ENCODE data around the gene SELENOI.
"Not testable (repeated sequence)": the region's sequence is repeated elsewhere in the genome, so short reads cannot be mapped to it uniquely, and the experiment has no call there.

Gene SELENOI

GRCh38 chr2:26352892-26353291 is 6.9 kb downstream of the SELENOI start:
- intact Hi-C loops (cut with DNase I): no loop called here

GRCh38 chr2:26354469-26354868 is 8.5 kb downstream of the SELENOI start:
- DNase-seq; intact Hi-C loops (cut with DNase I): not testable (repeated sequence)

More at GRCh38 chr2:26352892-26353291, 6.9 kb downstream of the SELENOI start:
- peak in 9 of 42 donors; percentile 13 to 57 (median 46) for DNase-seq

- peak in 10 of 42 donors; percentile 11 to 63 (median 35) for DNase-seq
- intact Hi-C loops (cut with DNase I): no loop called here
Observed at GRCh38 chr2:26355038-26355995, 9.4 kb downstream of the SELENOI start.

GRCh38 chr2:26356111-26356510 is 10.2 kb downstream of the SELENOI start:
- intact Hi-C loops (cut with DNase I): no loop called here

GRCh38 chr2:26356771-26357170 is 10.8 kb downstream of the SELENOI start:
- intact Hi-C loops (cut with DNase I): no loop called here
- DNase-seq: no peak

More at GRCh38 chr2:26356111-26356510, 10.2 kb downstream of the SELENOI start:
- DNase-seq: no peak

GRCh38 chr2:26359886-26360473 is 14.0 kb downstream of the SELENOI start:
- DNase-seq: no peak
- intact Hi-C loops (cut with DNase I): no loop called here

GRCh38 chr2:26363323-26363722 is 17.4 kb downstream of the SELENOI start:
- no peak for DNase-seq
- intact Hi-C loops (cut with DNase I): no loop called here

- no peak for DNase-seq
- intact Hi-C loops (cut with DNase I): no loop called here
Observed at GRCh38 chr2:26363958-26364357, 18.0 kb downstream of the SELENOI start.

- intact Hi-C loops (cut with DNase I): no loop called here
Observed at GRCh38 chr2:26364669-26365068, 18.7 kb downstream of the SELENOI start.

GRCh38 chr2:26366957-26367356 is 21.0 kb downstream of the SELENOI start:
- intact Hi-C loops (cut with DNase I): no loop called here
- DNase-seq: no peak

More at GRCh38 chr2:26364669-26365068, 18.7 kb downstream of the SELENOI start:
- DNase-seq: no peak

GRCh38 chr2:26369664-26370063 is 23.7 kb downstream of the SELENOI start:
- DNase-seq; intact Hi-C loops (cut with DNase I): not testable (repeated sequence)

GRCh38 chr2:26370909-26371308 is 25.0 kb downstream of the SELENOI start:
- not testable (repeated sequence) for DNase-seq

GRCh38 chr2:26376799-26377198 is 30.9 kb downstream of the SELENOI start:
- intact Hi-C loops (cut with DNase I): no loop called here
- no peak for DNase-seq

More at GRCh38 chr2:26370909-26371308, 25.0 kb downstream of the SELENOI start:
- intact Hi-C loops (cut with DNase I): not testable (repeated sequence)

GRCh38 chr2:26380281-26380680 is 34.3 kb downstream of the SELENOI start:
- DNase-seq: no peak
- intact Hi-C loops (cut with DNase I): no loop called here

- no peak for DNase-seq
- intact Hi-C loops (cut with DNase I): no loop called here
Observed at GRCh38 chr2:26382564-26382963, 36.6 kb downstream of the SELENOI start.

GRCh38 chr2:26384183-26384582 is 38.2 kb downstream of the SELENOI start:
- intact Hi-C loops (cut with DNase I): no loop called here
- DNase-seq: peak in 22 of 42 donors; percentile 6 to 66 (median 27)

- no peak for DNase-seq
- intact Hi-C loops (cut with DNase I): no loop called here
Observed at GRCh38 chr2:26384597-26384996, 38.7 kb downstream of the SELENOI start.

- intact Hi-C loops (cut with DNase I): no loop called here
- no peak for DNase-seq
Observed at GRCh38 chr2:26387189-26387588, 41.2 kb downstream of the SELENOI start.

GRCh38 chr2:26394694-26395093 is 48.8 kb downstream of the SELENOI start:
- intact Hi-C loops (cut with DNase I): no loop called here
- no peak for DNase-seq

- intact Hi-C loops (cut with DNase I): no loop called here
- peak in 1 of 42 donors; percentile 37 for DNase-seq
Observed at GRCh38 chr2:26395394-26395793, 49.5 kb downstream of the SELENOI start.
